Islet of Langerhans (tissue), 1 donor: ENCODE measurements around the gene KCTD15.
"Not testable (repeated sequence)": the region's sequence is repeated elsewhere in the genome, so short reads cannot be mapped to it uniquely, and the experiment has no call there.

ENCODE experiments used
- FAIRE-seq: peaks from one replicate; lab custom pipeline; 2011; peaks lifted over from hg19 to GRCh38; lab: Jason Lieb, UNC

The KCTD15 gene

DNA sequence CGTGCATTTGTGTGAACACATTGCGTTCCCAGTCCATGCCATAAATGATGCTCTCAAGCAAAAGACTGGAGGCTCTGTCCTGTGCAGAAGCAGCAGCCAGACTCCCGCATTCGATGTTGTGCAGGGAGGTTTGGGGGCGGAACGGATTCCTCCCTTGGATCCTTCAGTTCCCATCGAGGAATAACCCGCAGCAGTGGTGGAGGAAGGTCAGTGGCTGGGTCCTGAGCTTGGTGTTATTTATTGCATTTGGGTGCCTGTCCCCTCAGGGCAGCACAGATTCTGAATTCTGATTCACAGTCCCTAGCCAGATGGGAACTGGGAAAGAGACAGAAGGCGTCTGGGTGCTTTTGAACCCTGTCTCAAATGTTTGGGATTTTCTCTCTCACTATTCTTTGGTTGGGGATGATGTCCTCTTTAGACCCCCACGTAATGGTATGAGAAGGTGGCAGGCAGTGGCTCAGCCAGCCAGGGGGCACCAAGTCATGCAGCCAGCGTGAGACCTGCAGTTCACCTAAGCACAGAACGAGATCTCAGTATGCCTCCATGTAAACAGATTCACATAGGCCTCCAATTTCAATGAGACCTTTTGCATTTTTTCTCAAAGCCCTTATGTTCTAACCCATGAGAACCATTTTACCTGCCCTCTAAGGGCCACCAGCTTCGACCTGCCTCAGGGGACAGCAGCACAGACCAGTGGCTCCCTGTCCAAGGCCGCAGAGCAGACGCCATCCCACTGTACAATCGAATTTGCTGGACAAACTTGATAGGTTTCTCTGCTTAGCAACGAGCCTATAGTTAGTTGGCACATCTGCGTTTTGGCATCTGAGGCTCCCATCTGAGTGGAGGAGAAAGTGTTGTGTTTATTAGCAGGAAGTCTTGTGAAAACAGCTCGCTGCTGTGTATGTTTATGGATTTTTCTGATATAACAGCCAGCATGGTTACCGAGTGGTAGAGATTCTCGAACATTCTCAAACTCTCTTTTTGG lies 17.8 kb downstream of the KCTD15 start:
- no peak for FAIRE-seq

DNA sequence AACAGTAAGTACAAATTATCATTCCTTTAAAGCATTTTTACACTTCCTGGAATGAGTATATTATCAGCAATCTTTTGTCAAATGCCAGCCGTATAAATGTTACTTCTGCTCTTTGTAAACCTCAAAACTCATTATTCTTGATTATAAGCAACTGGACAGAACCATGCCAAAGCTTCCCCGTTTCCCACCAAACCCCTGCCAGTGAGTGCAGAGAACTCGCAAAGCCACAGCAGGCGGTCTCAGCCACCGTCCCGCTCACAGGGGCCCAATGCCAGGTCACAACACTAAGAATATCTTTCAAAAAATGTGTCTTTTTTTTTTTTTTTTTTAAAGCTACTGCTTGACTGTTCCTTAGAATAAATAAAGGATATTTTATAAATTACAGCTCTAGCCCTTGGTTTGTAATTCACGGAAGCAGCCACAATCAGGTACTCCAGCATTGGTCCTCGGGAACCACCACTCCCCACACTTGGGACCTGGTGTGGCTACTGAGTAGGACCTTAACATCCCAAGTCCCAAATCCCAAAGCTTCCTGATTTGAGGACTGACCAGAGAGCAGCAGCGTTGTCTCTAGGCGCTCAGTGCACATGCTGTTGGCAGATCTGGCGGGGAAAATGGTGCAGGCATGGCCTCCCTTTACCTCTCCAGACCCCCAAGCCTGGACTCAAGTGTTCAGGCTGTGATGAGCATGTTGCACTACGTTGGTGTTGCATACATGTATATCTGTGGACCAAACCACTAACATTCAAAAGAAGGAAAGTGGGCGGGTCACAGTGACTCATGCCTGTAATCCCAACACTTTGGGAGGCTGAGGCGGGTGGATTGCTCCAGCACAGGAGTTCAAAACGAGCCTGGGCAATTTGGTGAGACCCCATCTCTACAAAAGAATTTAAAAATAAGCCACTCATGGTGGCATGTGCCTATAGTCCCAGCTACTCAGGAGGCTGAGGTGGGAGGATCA lies 19.0 kb downstream of the KCTD15 start:
- FAIRE-seq, result no peak

GRCh38 chr19:33818411-33818810 lies 21.7 kb downstream of the KCTD15 start:
- no peak for FAIRE-seq

- FAIRE-seq, result not testable (repeated sequence)
These were observed 22.4 kb downstream of the KCTD15 start for GRCh38 chr19:33819078-33819477.

DNA sequence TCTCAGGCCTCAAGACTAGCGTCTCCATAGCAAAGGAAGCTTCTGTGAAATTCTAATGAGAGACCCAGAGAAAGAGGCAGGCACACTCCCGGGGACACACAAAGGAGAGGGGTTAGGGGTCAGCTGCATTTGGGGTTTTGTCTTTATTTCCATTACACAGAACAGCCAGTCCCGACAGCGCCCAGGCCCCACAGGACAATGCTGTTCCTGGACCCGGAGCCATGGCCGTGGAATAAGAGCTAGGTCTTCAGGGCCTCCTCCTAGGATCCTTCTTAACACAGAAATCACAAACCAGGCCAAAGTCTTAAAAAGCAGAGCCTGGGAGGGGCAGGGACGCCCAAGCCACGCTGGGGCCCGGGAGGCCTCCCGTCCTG lies 22.8 kb downstream of the KCTD15 start:
- no peak for FAIRE-seq

- FAIRE-seq, result no peak
These were observed 23.5 kb downstream of the KCTD15 start for GRCh38 chr19:33819880-33820781.

DNA sequence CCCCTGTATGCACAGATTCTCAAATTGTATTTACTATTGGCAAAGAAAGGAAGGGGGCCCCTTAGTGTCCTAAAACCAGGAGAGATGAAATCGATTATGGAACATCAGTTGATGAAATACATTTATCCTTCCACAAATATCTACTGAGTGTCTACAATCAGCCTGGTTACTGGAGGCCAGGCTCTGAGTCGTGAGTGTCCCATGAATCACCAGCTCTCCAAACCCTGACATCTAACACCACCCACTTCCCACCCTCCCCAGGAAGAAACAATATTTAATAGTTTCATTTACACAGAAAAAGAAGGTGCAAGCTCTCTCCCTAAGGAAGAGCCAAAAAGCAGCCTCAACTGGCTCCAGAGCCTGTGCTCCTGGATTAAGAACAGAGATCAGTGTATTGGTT lies 25.2 kb downstream of the KCTD15 start:
- no peak for FAIRE-seq

DNA sequence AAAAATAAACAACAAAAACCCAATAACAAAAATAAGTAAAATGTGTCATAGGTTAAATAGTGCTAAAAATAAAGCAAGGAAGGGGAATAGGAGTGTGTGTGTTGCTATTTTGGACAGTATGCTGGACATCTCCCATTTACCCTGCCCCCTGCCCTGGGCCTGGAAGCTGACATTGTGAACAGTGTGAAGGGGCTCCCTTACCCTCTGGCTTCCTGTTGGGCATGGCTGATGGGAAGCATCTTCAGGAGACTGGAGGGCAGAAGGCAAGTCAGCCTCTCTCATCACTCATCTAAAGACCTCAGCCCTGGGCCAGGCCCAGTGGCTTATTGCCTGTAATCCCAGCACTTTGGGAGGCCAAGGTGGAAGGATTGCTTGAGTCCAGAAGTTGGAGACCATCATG lies 26.7 kb downstream of the KCTD15 start:
- no peak for FAIRE-seq

DNA sequence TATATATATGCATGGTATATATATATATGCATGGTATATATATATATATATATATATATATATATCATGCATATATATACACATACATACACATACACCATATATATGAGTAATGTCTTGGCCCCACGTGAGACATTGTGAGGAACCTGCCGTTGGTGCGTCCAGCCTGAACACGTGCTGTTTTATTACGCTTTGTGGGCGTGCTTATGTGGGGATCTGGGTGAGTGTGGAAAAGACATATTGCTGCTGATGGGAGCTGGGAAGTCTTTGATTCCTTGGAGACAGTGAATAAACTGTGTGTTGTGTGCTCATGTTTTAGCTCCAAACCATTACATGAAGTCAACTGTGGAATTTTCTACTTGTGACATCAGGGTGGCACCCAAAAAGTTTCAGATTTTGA lies 28.9 kb downstream of the KCTD15 start:
- no peak for FAIRE-seq

DNA sequence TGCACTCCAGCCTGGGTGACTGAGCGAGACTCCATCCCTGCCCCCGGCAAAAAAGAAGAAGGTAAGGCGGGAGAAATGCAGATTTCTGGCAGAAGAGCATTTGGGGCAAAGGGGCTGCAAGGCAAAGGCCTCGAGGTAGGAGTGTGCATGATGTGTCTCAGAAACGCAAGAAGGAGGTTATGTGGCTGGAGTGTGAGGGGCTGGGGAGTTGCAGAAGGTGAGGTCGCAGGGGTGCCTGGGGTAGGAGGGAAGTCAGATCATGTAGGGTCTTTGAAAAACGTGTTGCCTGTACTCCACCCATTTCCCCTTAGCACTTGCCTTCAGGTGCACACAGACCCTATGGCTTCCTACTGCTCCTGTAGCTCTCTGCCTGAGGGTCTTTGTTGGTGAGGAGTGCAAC lies 29.9 kb downstream of the KCTD15 start:
- FAIRE-seq, result no peak

- FAIRE-seq, result no peak
These were observed 31.8 kb downstream of the KCTD15 start for GRCh38 chr19:33828266-33829075.

GRCh38 chr19:33830264-33830663 lies 33.6 kb downstream of the KCTD15 start:
- FAIRE-seq, result no peak

DNA sequence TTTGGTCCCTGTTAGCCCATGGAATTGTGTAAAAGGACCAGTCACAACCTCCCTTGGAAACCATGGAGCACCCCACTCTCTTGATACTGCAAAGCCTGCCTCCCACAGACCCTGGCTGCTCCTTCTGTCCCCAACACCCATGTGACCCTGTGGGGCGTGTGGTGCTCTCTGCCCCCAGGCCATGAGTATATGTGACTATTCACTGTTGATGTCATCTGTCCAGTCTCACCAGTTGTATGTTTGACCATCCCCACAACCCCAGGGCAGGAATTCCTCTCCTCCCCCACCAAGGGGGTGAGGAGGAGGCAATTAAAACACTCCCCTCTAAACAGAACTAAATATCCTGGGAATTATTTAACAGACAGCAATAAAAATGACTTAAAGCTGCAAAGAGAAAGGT lies 35.2 kb downstream of the KCTD15 start:
- FAIRE-seq, result no peak

DNA sequence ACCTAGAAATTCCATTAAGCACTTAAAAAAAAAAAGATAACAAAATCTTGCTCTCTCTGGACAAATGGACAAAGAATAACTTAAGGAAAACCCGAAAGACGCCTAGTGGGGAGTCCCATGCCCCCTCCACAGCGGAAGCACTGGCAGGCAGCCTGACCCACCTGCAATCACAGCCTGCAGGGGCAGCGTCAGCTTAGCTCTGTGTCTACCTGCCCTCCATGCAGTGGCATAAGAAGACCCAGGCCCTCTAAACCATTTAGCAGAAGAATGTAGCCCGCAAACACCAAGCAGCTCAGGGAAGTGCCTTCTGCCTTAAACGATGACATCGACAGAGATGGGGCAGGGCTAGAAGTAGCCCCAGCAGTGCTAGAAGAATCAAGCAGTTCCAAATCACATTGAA lies 36.0 kb downstream of the KCTD15 start:
- FAIRE-seq, result no peak

DNA sequence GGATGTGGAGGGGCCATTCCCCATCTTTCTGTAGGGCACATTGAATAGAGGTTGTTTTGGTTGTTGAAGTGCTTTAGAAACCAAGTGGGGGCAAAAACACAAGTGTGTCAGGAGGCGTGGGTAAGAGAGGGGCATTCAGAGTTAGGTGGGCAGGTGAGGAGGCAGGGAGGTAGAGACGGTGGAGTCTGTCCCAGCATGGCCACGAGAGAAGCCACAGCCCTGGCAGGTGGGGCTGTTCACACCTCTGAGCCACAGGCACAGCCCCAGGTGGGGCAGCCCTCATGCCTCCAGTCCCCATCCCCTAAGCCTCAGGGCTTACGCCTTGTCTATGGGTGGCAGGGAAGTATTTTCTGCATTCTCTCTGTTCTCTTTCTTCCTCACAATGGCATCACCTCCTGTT lies 43.7 kb downstream of the KCTD15 start:
- no peak for FAIRE-seq

DNA sequence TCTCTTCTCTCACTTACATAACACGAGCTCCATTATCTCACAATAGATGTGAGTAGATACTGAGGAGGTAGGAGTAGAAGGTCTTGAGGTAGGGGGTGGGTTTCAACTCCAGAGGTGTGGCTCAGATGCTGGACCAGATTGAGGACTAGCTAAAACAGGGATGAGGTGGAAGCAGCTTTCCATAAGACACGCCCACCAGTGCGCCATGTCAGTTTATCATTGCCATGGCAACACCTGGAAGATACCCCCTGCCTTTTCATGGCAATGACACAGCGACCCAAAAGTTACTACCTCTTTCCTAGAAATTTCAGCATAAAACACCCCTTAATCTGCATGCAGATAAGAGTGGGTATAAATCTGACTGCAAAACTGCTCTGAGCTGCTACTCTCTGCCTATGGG lies 44.1 kb downstream of the KCTD15 start:
- FAIRE-seq, result no peak

DNA sequence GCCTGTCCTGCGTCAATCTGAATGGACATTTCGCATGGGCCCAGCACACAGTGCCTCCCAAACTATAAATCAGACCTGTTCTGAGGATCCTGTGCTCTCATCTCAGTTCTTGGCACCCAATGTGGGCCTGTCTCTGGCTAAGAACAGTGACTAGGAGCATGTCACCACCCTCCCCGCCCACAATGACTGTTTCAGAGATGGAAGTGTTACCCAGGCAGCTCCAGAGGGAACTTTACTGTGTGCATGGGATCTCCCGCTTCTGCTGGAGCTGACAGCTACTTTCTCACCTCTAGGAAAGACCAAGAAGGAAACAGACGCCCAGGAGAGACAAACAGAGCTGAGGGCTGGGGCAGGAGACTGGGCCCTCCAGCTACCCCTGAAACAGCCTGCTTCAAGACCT lies 45.0 kb downstream of the KCTD15 start:
- FAIRE-seq, result no peak

GRCh38 chr19:33844478-33844877 lies 47.8 kb downstream of the KCTD15 start:
- no peak for FAIRE-seq

DNA sequence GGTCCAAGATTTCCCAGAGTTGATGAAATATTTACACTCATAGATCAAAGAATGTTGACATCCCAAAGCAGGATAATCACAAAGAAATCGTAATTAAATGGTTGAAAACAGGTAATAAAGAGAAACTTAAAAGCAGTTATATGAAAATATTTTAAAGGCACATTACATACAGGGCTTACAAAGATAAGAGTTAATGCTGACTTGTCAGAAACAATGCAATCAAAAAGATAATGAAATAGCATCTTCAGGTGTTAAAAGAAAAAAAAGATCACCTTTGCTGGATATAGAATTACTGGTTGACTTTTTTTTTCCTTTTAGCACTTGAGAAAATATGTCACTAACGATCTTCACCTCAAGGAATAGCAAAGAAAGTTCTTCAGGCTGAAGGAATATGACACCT lies 48.8 kb downstream of the KCTD15 start:
- no peak for FAIRE-seq

GRCh38 chr19:33849551-33850147 lies 53.0 kb downstream of the KCTD15 start:
- no peak for FAIRE-seq

DNA sequence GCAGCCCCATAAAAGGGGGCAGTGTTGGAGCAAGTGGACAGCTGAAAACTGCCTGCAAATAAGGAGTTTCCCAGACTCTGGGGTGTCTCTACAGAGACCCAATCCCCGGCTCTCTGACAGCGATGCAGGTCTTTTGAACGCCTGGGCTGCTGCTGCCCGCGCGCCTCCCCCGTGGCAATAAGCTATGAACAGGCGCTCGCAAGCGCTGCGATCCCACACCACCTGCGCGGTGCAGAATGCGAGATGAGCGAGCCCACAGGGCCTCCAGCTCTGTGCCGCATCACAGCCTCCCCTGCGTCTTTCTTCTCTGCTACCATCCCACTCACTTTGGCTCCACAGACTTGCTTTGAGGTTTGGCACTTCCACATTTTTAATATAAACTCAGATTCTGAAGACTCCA lies 62.3 kb downstream of the KCTD15 start:
- FAIRE-seq, result no peak
